ENCODE results near the gene SERAC1. TPM values are rescaled to one million over a fixed set of nuclear protein-coding genes. Genes with fewer than 3 reads are reported as not detected.
A peak's percentile ranks its signal among the peaks of the same experiment; 100 is the strongest.
"Not testable (repeated sequence)": the region's sequence is repeated elsewhere in the genome, so short reads cannot be mapped to it uniquely, and the experiment has no call there.

Gene SERAC1
- total and polyA plus RNA-seq, 2 donors (not counting 3 experiments of a cell fraction or from before 2014, with no cell fraction given) = 4.9 to 5.7 TPM

DNA sequence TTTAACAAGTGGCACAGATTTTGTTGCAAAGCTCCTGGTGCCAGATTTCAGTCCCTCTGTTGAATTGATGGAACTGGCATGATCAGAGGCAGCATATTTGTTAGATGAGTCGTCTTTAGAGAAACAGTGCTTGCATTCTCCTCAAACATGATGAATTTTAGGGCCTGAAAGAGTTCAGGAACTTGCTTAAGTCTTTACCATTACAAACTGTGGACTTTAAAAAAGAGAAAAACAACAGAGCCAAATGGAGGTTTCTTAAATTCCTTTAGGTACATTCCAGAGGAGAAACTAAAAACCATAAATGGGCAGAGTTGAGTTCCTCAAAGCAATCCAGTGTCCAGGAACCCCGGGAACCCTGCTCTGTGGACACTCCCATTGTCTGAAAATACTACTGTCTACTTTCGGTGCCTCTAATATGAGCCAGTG is 2.6 kb upstream of the SERAC1 start:
- no peak overlapping the region for H3K4me2 ChIP-seq (ENCODE audit: insufficient read depth, low read length)
- H3K36me3 ChIP-seq (ENCODE audit: control insufficient read depth in 2 of 2, extremely low read depth in 1 of 2, insufficient read depth in 2 of 2, low read length in 2 of 2) = peaks cover 0 to 2% of the 10 kb centered on the region in 2 experiments
- DNase-seq (ENCODE audit: low read depth, low spot score) = peak; percentile 45
- no peak for FAIRE-seq
- no peak overlapping the region for H3K4me3 ChIP-seq (replicated peaks in 1 of 3; ENCODE audit: insufficient read depth in 1 of 3, low read depth in 1 of 3, low read length in 3 of 3)
- H3K27me3 ChIP-seq (ENCODE audit: control insufficient read depth in 2 of 2, insufficient read depth in 2 of 2, low read length in 2 of 2) = no peaks in the 10 kb centered on the region
- TSS peak; percentile 1 for BruUV-seq (replicated peaks)
- intact Hi-C loops (cut with micrococcal nuclease) (no loop called here), dilution Hi-C loops (cut with MboI; ENCODE audit: extremely low pct_ligation_motif_present, low sequenced_read_pairs) (no loop called here)
- no peak overlapping the region for H3K9ac ChIP-seq (replicated peaks; ENCODE audit: extremely low read depth, insufficient read depth, low read length)
- CTCF ChIA-PET = no interaction called here
- no peak for TF ChIP-seq POLR2A (IDR thresholded peaks at IDR 0.05; ENCODE audit: low read depth, low read length)
- TF ChIP-seq CTCF (IDR thresholded peaks at IDR 0.05; ENCODE audit: extremely low read depth in 1 of 2, insufficient read depth in 1 of 2, low read depth in 1 of 2, low read length in 2 of 2) = no peak
- TF ChIP-seq FOS (IDR thresholded peaks at IDR 0.05; ENCODE audit: borderline replicate concordance, insufficient read depth, low read length) = peak; percentile 6
- TF ChIP-seq, protein P1, sequence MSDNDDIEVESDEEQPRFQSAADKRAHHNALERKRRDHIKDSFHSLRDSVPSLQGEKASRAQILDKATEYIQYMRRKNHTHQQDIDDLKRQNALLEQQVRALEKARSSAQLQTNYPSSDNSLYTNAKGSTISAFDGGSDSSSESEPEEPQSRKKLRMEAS (IDR thresholded peaks at IDR 0.05; ENCODE audit: insufficient read depth, insufficient read length) = no peak
- POLR2A ChIA-PET = no interaction called here
- no peaks in the 10 kb centered on the region for H4K20me1 ChIP-seq (replicated peaks; ENCODE audit: control insufficient read depth, extremely low read depth, insufficient read depth, low read length)
- H3K27ac ChIP-seq (ENCODE audit: insufficient read depth, low read depth, low read length) = no peak overlapping the region
- peaks cover 4% of the 10 kb centered on the region for H3K4me1 ChIP-seq (ENCODE audit: control insufficient read depth, extremely low read depth, insufficient read depth, low read length)
- H2AFZ ChIP-seq (ENCODE audit: low read depth, low read length) = no peak overlapping the region
- no peaks in the 10 kb centered on the region for H3K9me3 ChIP-seq (replicated peaks; ENCODE audit: control insufficient read depth, insufficient read depth, low read length)
- H3K9me1 ChIP-seq (replicated peaks; ENCODE audit: control insufficient read depth, extremely low read depth, insufficient read depth, low read length) = no peaks in the 10 kb centered on the region
- peaks cover 2% of the 10 kb centered on the region for H3K79me2 ChIP-seq (ENCODE audit: control insufficient read depth, insufficient read depth, low read length)

DNA sequence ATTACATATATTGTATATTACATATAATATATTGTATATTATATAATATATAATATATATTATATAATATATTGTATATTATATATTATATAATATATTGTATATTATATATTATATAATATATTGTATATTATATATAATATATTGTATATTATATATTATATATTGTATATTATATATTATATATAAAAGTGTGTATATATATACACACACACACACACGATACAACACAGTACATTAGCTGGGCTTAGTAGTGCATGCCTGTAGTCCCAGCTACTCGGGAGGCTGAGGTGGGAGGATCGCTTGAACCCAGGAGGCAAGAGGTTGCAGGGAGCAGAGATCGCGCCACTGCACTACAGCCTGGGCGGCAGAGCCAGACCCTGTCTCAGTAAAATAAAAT is 1.6 kb upstream of the SERAC1 start:
- H3K27ac ChIP-seq (ENCODE audit: insufficient read depth, low read depth, low read length); H3K79me2 ChIP-seq (ENCODE audit: control insufficient read depth, insufficient read depth, low read length); FAIRE-seq; H3K9me1 ChIP-seq (replicated peaks; ENCODE audit: control insufficient read depth, extremely low read depth, insufficient read depth, low read length); H2AFZ ChIP-seq (ENCODE audit: low read depth, low read length); H3K4me2 ChIP-seq (ENCODE audit: insufficient read depth, low read length); H3K36me3 ChIP-seq (ENCODE audit: control insufficient read depth in 2 of 2, extremely low read depth in 1 of 2, insufficient read depth in 2 of 2, low read length in 2 of 2); H3K9me3 ChIP-seq (replicated peaks; ENCODE audit: control insufficient read depth, insufficient read depth, low read length); H3K4me1 ChIP-seq (ENCODE audit: control insufficient read depth, extremely low read depth, insufficient read depth, low read length); H3K27me3 ChIP-seq (ENCODE audit: control insufficient read depth in 2 of 2, insufficient read depth in 2 of 2, low read length in 2 of 2); POLR2A ChIA-PET; intact Hi-C loops (cut with micrococcal nuclease); H4K20me1 ChIP-seq (replicated peaks; ENCODE audit: control insufficient read depth, extremely low read depth, insufficient read depth, low read length); H3K9ac ChIP-seq (replicated peaks; ENCODE audit: extremely low read depth, insufficient read depth, low read length); H3K4me3 ChIP-seq (replicated peaks in 1 of 3; ENCODE audit: insufficient read depth in 1 of 3, low read depth in 1 of 3, low read length in 3 of 3); dilution Hi-C loops (cut with MboI; ENCODE audit: extremely low pct_ligation_motif_present, low sequenced_read_pairs); CTCF ChIA-PET; BruUV-seq (replicated peaks); DNase-seq (ENCODE audit: low read depth, low spot score): not testable (repeated sequence)

All from endothelial cell of umbilical vein (primary cell).